B cell (primary cell): ENCODE data around the gene TRAF4. TPM values are rescaled to one million over a fixed set of nuclear protein-coding genes. Genes with fewer than 3 reads are reported as not detected.

ENCODE experiments used
- ATAC-seq: fragments of 200-7000 bp; cut with Tn5 transposase; one replicate; pipeline ENCODE4 v1.10.0; 2021; ENCODE audit warnings: low read depth, mild to moderate bottlenecking, moderate number of reproducible peaks, moderate library complexity
- CTCF ChIA-PET: fragments of 350-600 bp; sonication (Branson Sonifier 250); formaldehyde crosslinking; loops from one replicate; lab custom pipeline; 2021; ENCODE audit warnings: antibody characterized with exemption, inconsistent platforms; lab: Charles Lee
- POLR2A ChIA-PET: fragments of 350-600 bp; sonication (Branson Sonifier 250); formaldehyde crosslinking; loops from one replicate; lab custom pipeline; 2021; ENCODE audit warnings: antibody characterized with exemption; lab: Charles Lee
- DNase-seq: peaks from one replicate; pipeline ENCODE4 v3.0.0; 2013
- H2AFZ ChIP-seq: 2 replicates; pipeline ENCODE4 v1.6.1; 2012; ENCODE audit warnings: mild to moderate bottlenecking, low read depth, low read length; ENCODE audit not compliant: insufficient read depth, poor library complexity, severe bottlenecking
- H3K27ac ChIP-seq, 2 donors: 1 replicate in 1 of 2; 2 replicates in 1 of 2; pipeline ENCODE4 v1.5.1; 2012 to 2013; ENCODE audit warnings: low read length in 2 of 2, mild to moderate bottlenecking in 2 of 2, moderate library complexity in 1 of 2
- H3K27me3 ChIP-seq, 4 experiments: fragments of 200-600 bp in 1 of 4; sonication (generic) in 1 of 4; replicated peaks in 1 of 4; 1 replicate in 2 of 4; 2 replicates in 2 of 4; pipeline versions ENCODE4 v1.6.1 to v1.7.0; 2013 to 2016; ENCODE audit warnings: low read length in 3 of 4, mild to moderate bottlenecking in 2 of 4, mixed read lengths in 1 of 4, moderate library complexity in 1 of 4; ENCODE audit not compliant: insufficient read depth in 4 of 4, control insufficient read depth in 3 of 4; ENCODE audit errors: control extremely low read depth in 1 of 4
- H3K36me3 ChIP-seq, 2 experiments: replicated peaks in 1 of 2; 1 replicate in 1 of 2; 2 replicates in 1 of 2; pipeline versions ENCODE4 v1.6.1 to v1.7.1; 2013; ENCODE audit warnings: low read length in 1 of 2; ENCODE audit not compliant: insufficient read depth in 2 of 2, control insufficient read depth in 1 of 2; ENCODE audit errors: control extremely low read depth in 1 of 2, extremely low read depth in 1 of 2
- H3K4me1 ChIP-seq, 2 donors: fragments of 200-600 bp in 1 of 2; sonication (generic) in 1 of 2; 1 replicate in 1 of 2; 2 replicates in 1 of 2; pipeline versions ENCODE4 v1.5.1 to v1.6.1; 2013 to 2017; ENCODE audit warnings: low read length in 2 of 2; ENCODE audit not compliant: control insufficient read depth in 2 of 2, insufficient read depth in 2 of 2
- H3K4me2 ChIP-seq: replicated peaks from 2 replicates; pipeline ENCODE3; 2012; ENCODE audit warnings: mild to moderate bottlenecking, low read depth, low read length; ENCODE audit not compliant: poor library complexity, severe bottlenecking
- H3K4me3 ChIP-seq, 5 experiments: fragments of 200-600 bp in 1 of 5; sonication (generic) in 1 of 5; 1 replicate in 3 of 5; 2 replicates in 2 of 5; pipeline versions ENCODE4 v1.5.1 to v1.7.0; 2011 to 2016; ENCODE audit warnings: low read length in 4 of 5, mild to moderate bottlenecking in 4 of 5, low read depth in 2 of 5, control low read depth in 1 of 5, moderate library complexity in 1 of 5; ENCODE audit not compliant: insufficient read depth in 1 of 5; ENCODE audit errors: control extremely low read depth in 1 of 5, extremely low read depth in 1 of 5
- H3K79me2 ChIP-seq: fragments of 200-600 bp; sonication (generic); one replicate; pipeline ENCODE4 v1.6.0; 2016; ENCODE audit warnings: low read length; ENCODE audit not compliant: control insufficient read depth, insufficient read depth
- H3K9ac ChIP-seq: fragments of 200-600 bp; sonication (generic); 2 replicates; pipeline ENCODE4 v1.6.1; 2017; ENCODE audit warnings: mild to moderate bottlenecking, low read length, moderate library complexity
- H3K9me3 ChIP-seq, 3 donors: one replicate each; pipeline versions ENCODE4 v1.6.1 to v1.7.1; 2013; ENCODE audit warnings: low read length in 2 of 3; ENCODE audit not compliant: control insufficient read depth in 2 of 3, insufficient read depth in 1 of 3; ENCODE audit errors: control extremely low read depth in 1 of 3
- H4K20me1 ChIP-seq: 2 replicates; pipeline ENCODE4 v1.6.0; 2012; ENCODE audit warnings: mild to moderate bottlenecking, low read length; ENCODE audit not compliant: insufficient read depth, control insufficient read depth, poor library complexity, severe bottlenecking
- H3K27ac Mint-ChIP-seq: one replicate; pipeline ENCODE4 v1.8.0; 2021; ENCODE audit warnings: mixed read lengths
- H3K27me3 Mint-ChIP-seq: one replicate; pipeline ENCODE4 v1.8.0; 2021; ENCODE audit warnings: mixed read lengths
- H3K4me1 Mint-ChIP-seq: one replicate; pipeline ENCODE4 v1.8.0; 2021; ENCODE audit warnings: mixed read lengths
- H3K4me3 Mint-ChIP-seq: one replicate; pipeline ENCODE4 v1.8.0; 2021; ENCODE audit warnings: mixed read lengths
- H3K9me3 Mint-ChIP-seq: one replicate; pipeline ENCODE4 v1.8.0; 2022; ENCODE audit warnings: mixed read lengths; ENCODE audit not compliant: insufficient read depth
- CTCF ChIP-seq: fragments of 200-600 bp; IDR thresholded peaks from one replicate; pipeline ENCODE4 v1.8.0; 2022; ENCODE audit warnings: antibody characterized with exemption, mild to moderate bottlenecking
- EZH2 ChIP-seq: IDR thresholded peaks from 2 replicates; pipeline ENCODE4 v1.6.1; 2012; ENCODE audit warnings: borderline replicate concordance, low read depth, mild to moderate bottlenecking, moderate library complexity, low read length; ENCODE audit not compliant: insufficient read depth, poor library complexity, severe bottlenecking
- WGBS: methylation state at CpG from one replicate; pipeline ENCODE4 v1.1.5; 2013; ENCODE audit warnings: missing lambda C conversion rate; ENCODE audit not compliant: insufficient coverage; 5-methylcytosine and 5-hydroxymethylcytosine counted together
- intact Hi-C: fragments of 100-400 bp; cut with micrococcal nuclease; formaldehyde crosslinking; loops from one replicate; pipeline ENCODE4 v1.10.0; 2022
- polyA plus RNA-seq: library from polyadenylated mRNA; depleted of rRNA; stranded (reverse); fragments of >200 nt; gene quantifications from 2 replicates; pipeline ENCODE4 v1.2.3, GENCODE V29; 2012
- total RNA-seq, 2 donors: library from RNA; stranded (reverse); fragments of 120-200 nt in 1 of 2; gene quantifications; 1 replicate in 1 of 2; 2 replicates in 1 of 2; pipeline versions ENCODE4 v1.2.3 to v1.2.4, GENCODE V29; 2013 to 2022

TRAF4 gene
- total and polyA plus RNA-seq, 2 donors (not counting 1 experiment from before 2014, with no cell fraction given), result 226 to 683 TPM

- H3K4me3 ChIP-seq, result no peak overlapping the region
- DNase-seq (no peak), ATAC-seq (no peak)
- no peak overlapping the region for H3K27ac ChIP-seq
- no peak overlapping the region for H2AFZ ChIP-seq
- intact Hi-C loops, result no loop called here
- peaks cover 0 to 8% of the 10 kb centered on the region in 2 donors for H3K4me1 ChIP-seq
- H3K4me2 ChIP-seq, result no peak overlapping the region
- H3K27me3 ChIP-seq, result no peaks in the 10 kb centered on the region
- peaks cover 11% of the 10 kb centered on the region for H3K4me1 Mint-ChIP-seq
- H3K36me3 ChIP-seq, result peaks cover 11 to 21% of the 10 kb centered on the region in 2 experiments
- H3K9ac ChIP-seq, result no peak overlapping the region
- TF ChIP-seq EZH2 (no peak), CTCF (no peak)
- POLR2A ChIA-PET, result no interaction called here
- H3K4me3 Mint-ChIP-seq, result no peak overlapping the region
- CTCF ChIA-PET, result interaction anchor here (1.0 to 7.6 kb wide), 26 partner anchors 8 to 352 kb away, joined by 3 to 137 read pairs (median 16); partner anchors contain the start of genes DHRS13, FAM222B, FLOT2 and NEK8
- H3K79me2 ChIP-seq, result peaks cover 13% of the 10 kb centered on the region
- H3K27me3 Mint-ChIP-seq, result no peaks in the 10 kb centered on the region
- no peak overlapping the region for H3K27ac Mint-ChIP-seq
- 100% methylated on average over 3 of the region's 4 CpGs for WGBS
- no peaks in the 10 kb centered on the region for H3K9me3 Mint-ChIP-seq
- H3K9me3 ChIP-seq, result no peaks in the 10 kb centered on the region
- peaks cover 22% of the 10 kb centered on the region for H4K20me1 ChIP-seq
Observed at GRCh38 chr17:28765038-28765437, 21.2 kb downstream of the TRAF4 start.

GRCh38 chr17:28773736-28774135 lies 29.9 kb downstream of the TRAF4 start:
- TF ChIP-seq EZH2 (no peak), CTCF (no peak)
- Histone ChIP-seq H3K4me2 (no peak overlapping the region), H3K79me2 (peaks cover 56% of the 10 kb centered on the region), H3K27me3 (no peaks in the 10 kb centered on the region), H3K4me3 (no peak overlapping the region), H3K4me1 (peaks cover 0 to 4% of the 10 kb centered on the region in 2 donors), H4K20me1 (peaks cover 11% of the 10 kb centered on the region), H2AFZ (no peak overlapping the region), H3K9ac (no peak overlapping the region), H3K9me3 (no peaks in the 10 kb centered on the region), H3K36me3 (peaks cover 0 to under 1% of the 10 kb centered on the region in 2 experiments), H3K27ac (no peak overlapping the region)
- POLR2A ChIA-PET, result no interaction called here
- DNase-seq, result no peak
- peaks cover 15% of the 10 kb centered on the region for H3K4me1 Mint-ChIP-seq
- 98% methylated on average over 3 of the region's 6 CpGs for WGBS
- ATAC-seq, result no peak
- H3K27me3 Mint-ChIP-seq, result no peaks in the 10 kb centered on the region
- H3K27ac Mint-ChIP-seq, result no peak overlapping the region
- CTCF ChIA-PET, result interaction anchor here (1.2 to 3.9 kb wide), 3 partner anchors 10 to 47 kb away, joined by 3 to 33 read pairs (median 7); no protein-coding TSS in a partner anchor
- H3K9me3 Mint-ChIP-seq, result no peaks in the 10 kb centered on the region
- no peak overlapping the region for H3K4me3 Mint-ChIP-seq
- intact Hi-C loops, result loop anchor here (10.0 kb wide), 1 partner anchor 61 kb away; no protein-coding TSS in a partner anchor
